ENCODE measurements around the gene FGFBP2.

GRCh38 chr4:15956179-15956850 lies 6.7 kb downstream of the FGFBP2 start:
- TF ChIP-seq EP300 (IDR thresholded peaks at IDR 0.05) (no peak), CTCF (IDR thresholded peaks at IDR 0.05) (peak; percentile 55 to 87 (median 75))
